ENCODE results near the gene TMEM235.
"Not testable (repeated sequence)": the region's sequence is repeated elsewhere in the genome, so short reads cannot be mapped to it uniquely, and the experiment has no call there.

Gene TMEM235

GRCh38 chr17:78219396-78220150, 11.9 kb upstream of the TMEM235 start:
- no peak for DNase-seq (ENCODE audit: low read depth)

GRCh38 chr17:78223061-78223460, 8.4 kb upstream of the TMEM235 start:
- no peak for DNase-seq (ENCODE audit: low read depth)

GRCh38 chr17:78223765-78224164, 7.7 kb upstream of the TMEM235 start:
- DNase-seq (ENCODE audit: low read depth): no peak

- no peak for DNase-seq (ENCODE audit: low read depth)
These were observed 7.0 kb upstream of the TMEM235 start for GRCh38 chr17:78224231-78225087.

- DNase-seq (ENCODE audit: low read depth): no peak
These were observed 6.2 kb upstream of the TMEM235 start for GRCh38 chr17:78225088-78225865.

- DNase-seq (ENCODE audit: low read depth): no peak
These were observed 5.2 kb upstream of the TMEM235 start for GRCh38 chr17:78226055-78226758.

GRCh38 chr17:78226759-78227454, 4.5 kb upstream of the TMEM235 start:
- DNase-seq (ENCODE audit: low read depth): no peak

- DNase-seq (ENCODE audit: low read depth): no peak
These were observed 3.9 kb upstream of the TMEM235 start for GRCh38 chr17:78227455-78227916.

GRCh38 chr17:78228176-78228575, 3.3 kb upstream of the TMEM235 start:
- no peak for DNase-seq (ENCODE audit: low read depth)

- DNase-seq (ENCODE audit: low read depth): no peak
These were observed 1.0 kb upstream of the TMEM235 start for GRCh38 chr17:78230252-78230962.

GRCh38 chr17:78231991-78232858, 794 bp downstream of the TMEM235 start:
- no peak for DNase-seq (ENCODE audit: low read depth)

- no peak for DNase-seq (ENCODE audit: low read depth)
These were observed 1.4 kb downstream of the TMEM235 start for GRCh38 chr17:78232859-78233173.

GRCh38 chr17:78233678-78234077, 2.2 kb downstream of the TMEM235 start:
- DNase-seq (ENCODE audit: low read depth): no peak

- no peak for DNase-seq (ENCODE audit: low read depth)
These were observed 2.9 kb downstream of the TMEM235 start for GRCh38 chr17:78234261-78234865.

- DNase-seq (ENCODE audit: low read depth): not testable (repeated sequence)
These were observed 3.6 kb downstream of the TMEM235 start for GRCh38 chr17:78235022-78235421.

- DNase-seq (ENCODE audit: low read depth): no peak
These were observed 4.5 kb downstream of the TMEM235 start for GRCh38 chr17:78235885-78236284.

- DNase-seq (ENCODE audit: low read depth): no peak
These were observed 5.1 kb downstream of the TMEM235 start for GRCh38 chr17:78236362-78237127.

- no peak for DNase-seq (ENCODE audit: low read depth)
These were observed 6.1 kb downstream of the TMEM235 start for GRCh38 chr17:78237401-78238012.
